Mesendoderm (in vitro differentiated cells): ENCODE data around the gene EAPP.
"Not testable (repeated sequence)": the region's sequence is repeated elsewhere in the genome, so short reads cannot be mapped to it uniquely, and the experiment has no call there.

ENCODE experiments used
- DNase-seq: peaks from one replicate; pipeline ENCODE4 v3.0.0; 2013
- H2AK5ac ChIP-seq: 2 replicates; pipeline ENCODE4 v1.6.1; 2013; ENCODE audit warnings: low read length, inconsistent platforms
- H2BK120ac ChIP-seq: 2 replicates; pipeline ENCODE4 v1.6.1; 2013; ENCODE audit warnings: low read depth, mild to moderate bottlenecking, low read length, moderate library complexity, mixed read lengths
- H2BK15ac ChIP-seq: replicated peaks from 2 replicates; pipeline ENCODE4 v1.6.1; 2013; ENCODE audit warnings: low read depth, mild to moderate bottlenecking, moderate library complexity
- H2BK5ac ChIP-seq: 2 replicates; pipeline ENCODE4 v1.6.1; 2013; ENCODE audit warnings: low read length, inconsistent platforms
- H3K18ac ChIP-seq: 2 replicates; pipeline ENCODE4 v1.6.1; 2013; ENCODE audit warnings: mild to moderate bottlenecking, low read length, mixed read lengths
- H3K23ac ChIP-seq: one replicate; pipeline ENCODE4 v1.6.1; 2013; ENCODE audit warnings: low read length
- H3K27ac ChIP-seq: 2 replicates; pipeline ENCODE4 v1.5.1; 2013; ENCODE audit warnings: low read depth, mild to moderate bottlenecking, inconsistent platforms, low read length, moderate library complexity
- H3K27me3 ChIP-seq: 2 replicates; pipeline ENCODE4 v1.6.1; 2013; ENCODE audit warnings: low read length, control low read depth, mild to moderate bottlenecking, inconsistent platforms; ENCODE audit not compliant: insufficient read depth, poor library complexity
- H3K36me3 ChIP-seq: 2 replicates; pipeline ENCODE4 v1.6.1; 2013; ENCODE audit warnings: low read length, inconsistent platforms; ENCODE audit not compliant: control insufficient read depth, insufficient read depth
- H3K4ac ChIP-seq: one replicate; pipeline ENCODE4 v1.6.1; 2013; ENCODE audit warnings: low read depth, mild to moderate bottlenecking, low read length, moderate library complexity
- H3K4me1 ChIP-seq: 2 replicates; pipeline ENCODE4 v1.6.1; 2013; ENCODE audit warnings: low read depth, low read length, inconsistent platforms; ENCODE audit not compliant: control insufficient read depth
- H3K4me2 ChIP-seq: 2 replicates; pipeline ENCODE4 v1.6.1; 2013; ENCODE audit warnings: low read length
- H3K4me3 ChIP-seq: 2 replicates; pipeline ENCODE4 v1.5.1; 2013; ENCODE audit warnings: mild to moderate bottlenecking, low read length
- H3K56ac ChIP-seq: one replicate; pipeline ENCODE4 v1.6.1; 2013; ENCODE audit warnings: low read length
- H3K79me1 ChIP-seq: 2 replicates; pipeline ENCODE4 v1.6.1; 2013; ENCODE audit warnings: low read length, inconsistent platforms
- H3K79me2 ChIP-seq: 2 replicates; pipeline ENCODE4 v1.6.1; 2013; ENCODE audit warnings: mild to moderate bottlenecking, low read length; ENCODE audit not compliant: control insufficient read depth, insufficient read depth
- H3K9ac ChIP-seq: 2 replicates; pipeline ENCODE4 v1.6.1; 2013; ENCODE audit warnings: low read length, inconsistent platforms
- H4K5ac ChIP-seq: one replicate; pipeline ENCODE4 v1.6.1; 2013; ENCODE audit warnings: low read length
- H4K8ac ChIP-seq: one replicate; pipeline ENCODE4 v1.6.1; 2013; ENCODE audit warnings: low read depth, mild to moderate bottlenecking, control low read depth, low read length, moderate library complexity
- WGBS: extraction: QIAGEN DNeasy Blood & Tissue Kit; methylation state at CpG from one replicate; pipeline ENCODE4 v1.1.7; 2013; ENCODE audit warnings: low lambda C conversion rate, missing lambda C conversion rate; ENCODE audit not compliant: insufficient coverage; ENCODE audit errors: extremely low coverage; 5-methylcytosine and 5-hydroxymethylcytosine counted together

The EAPP gene

GRCh38 chr14:34546272-34547135, 7.0 kb upstream of the EAPP start:
- H3K27ac ChIP-seq, H4K8ac ChIP-seq: not testable (repeated sequence)

GRCh38 chr14:34540181-34541059, 919 bp upstream of the EAPP start:
- no CpG with 5 or more reads among the region's 19 CpGs for WGBS
- peak overlapping the region; percentile 44 for H3K56ac ChIP-seq
- not testable (repeated sequence) for H3K4me1 ChIP-seq, H3K23ac ChIP-seq, H3K4ac ChIP-seq, H3K4me3 ChIP-seq, H3K36me3 ChIP-seq, H4K8ac ChIP-seq, H3K79me1 ChIP-seq, H3K4me2 ChIP-seq, H3K18ac ChIP-seq, H4K5ac ChIP-seq, H3K27ac ChIP-seq, H3K27me3 ChIP-seq, H2BK5ac ChIP-seq, H2BK120ac ChIP-seq, H3K79me2 ChIP-seq, H2BK15ac ChIP-seq
- H3K9ac ChIP-seq, result peak overlapping the region; percentile 11
- peak; percentile 5 for DNase-seq
- peak overlapping the region; percentile 4 for H2AK5ac ChIP-seq

More at GRCh38 chr14:34546272-34547135, 7.0 kb upstream of the EAPP start:
- not testable (repeated sequence) for H3K56ac ChIP-seq, H4K5ac ChIP-seq, H2AK5ac ChIP-seq, H3K79me2 ChIP-seq, H2BK15ac ChIP-seq, H3K4me2 ChIP-seq, H3K23ac ChIP-seq, H3K4me3 ChIP-seq, H3K4me1 ChIP-seq, H3K27me3 ChIP-seq, H3K4ac ChIP-seq, DNase-seq, H3K79me1 ChIP-seq, H3K18ac ChIP-seq, H3K9ac ChIP-seq, H3K36me3 ChIP-seq, H2BK5ac ChIP-seq, H2BK120ac ChIP-seq
- WGBS, result no CpG with 5 or more reads among the region's 68 CpGs

- no peak overlapping the region for H2BK120ac ChIP-seq
- no CpG with 5 or more reads among the region's 15 CpGs for WGBS
Measured at GRCh38 chr14:34538871-34539406, 562 bp downstream of the EAPP start.

GRCh38 chr14:34538096-34538495, 1.4 kb downstream of the EAPP start:
- not testable (repeated sequence) for H3K27ac ChIP-seq, H3K36me3 ChIP-seq, H3K4me1 ChIP-seq, DNase-seq, H3K4me2 ChIP-seq, H3K4ac ChIP-seq, H3K9ac ChIP-seq, H3K79me2 ChIP-seq, H2BK15ac ChIP-seq, H3K27me3 ChIP-seq, H3K18ac ChIP-seq, H2AK5ac ChIP-seq, H2BK5ac ChIP-seq, H3K56ac ChIP-seq, H4K5ac ChIP-seq, H2BK120ac ChIP-seq, H3K4me3 ChIP-seq, H3K23ac ChIP-seq, H4K8ac ChIP-seq, H3K79me1 ChIP-seq
- no CpG with 5 or more reads among the region's 6 CpGs for WGBS

More at GRCh38 chr14:34538871-34539406, 562 bp downstream of the EAPP start:
- Histone ChIP-seq H4K8ac (no peak overlapping the region), H3K79me1 (peaks cover 4% of the 10 kb centered on the region), H3K27me3 (no peaks in the 10 kb centered on the region), H3K18ac (peak overlapping the region; percentile 5), H3K4me2 (peak overlapping the region; percentile 30), H3K36me3 (no peaks in the 10 kb centered on the region), H3K4me3 (peak overlapping the region; percentile 88), H2AK5ac (no peak overlapping the region), H4K5ac (no peak overlapping the region), H2BK15ac (no peak overlapping the region), H3K4ac (no peak overlapping the region), H3K9ac (peak overlapping the region; percentile 91), H3K56ac (peak overlapping the region; percentile 95), H2BK5ac (no peak overlapping the region), H3K27ac (peak overlapping the region; percentile 81), H3K23ac (no peak overlapping the region), H3K79me2 (peaks cover 7% of the 10 kb centered on the region), H3K4me1 (no peaks in the 10 kb centered on the region)
- no peak for DNase-seq

GRCh38 chr14:34537677-34538009, 1.9 kb downstream of the EAPP start:
- Histone ChIP-seq H3K36me3 (no peaks in the 10 kb centered on the region), H4K8ac (no peak overlapping the region), H3K23ac (no peak overlapping the region), H3K56ac (no peak overlapping the region), H3K27me3 (no peaks in the 10 kb centered on the region), H3K79me2 (peaks cover 7% of the 10 kb centered on the region), H2BK120ac (no peak overlapping the region), H2BK5ac (no peak overlapping the region), H3K4me1 (no peaks in the 10 kb centered on the region), H3K4me3 (no peak overlapping the region), H3K18ac (no peak overlapping the region), H3K4me2 (no peak overlapping the region), H4K5ac (no peak overlapping the region), H2BK15ac (no peak overlapping the region), H3K4ac (no peak overlapping the region), H3K27ac (no peak overlapping the region), H3K9ac (no peak overlapping the region), H2AK5ac (no peak overlapping the region), H3K79me1 (peaks cover 4% of the 10 kb centered on the region)
- DNase-seq, result no peak
- no CpG with 5 or more reads among the region's 4 CpGs for WGBS
